GM12892 (cell line): ENCODE measurements around the gene CLSTN1.

Source experiments
- POLR2A ChIP-seq: IDR thresholded peaks from 2 replicates; pipeline ENCODE4 v1.6.1; 2011; ENCODE audit warnings: low read depth, low read length, control low read depth
- POLR2AphosphoS5 ChIP-seq: IDR thresholded peaks from 2 replicates; pipeline ENCODE4 v1.6.1; 2011; ENCODE audit warnings: low read depth, low read length, control low read depth

DNA sequence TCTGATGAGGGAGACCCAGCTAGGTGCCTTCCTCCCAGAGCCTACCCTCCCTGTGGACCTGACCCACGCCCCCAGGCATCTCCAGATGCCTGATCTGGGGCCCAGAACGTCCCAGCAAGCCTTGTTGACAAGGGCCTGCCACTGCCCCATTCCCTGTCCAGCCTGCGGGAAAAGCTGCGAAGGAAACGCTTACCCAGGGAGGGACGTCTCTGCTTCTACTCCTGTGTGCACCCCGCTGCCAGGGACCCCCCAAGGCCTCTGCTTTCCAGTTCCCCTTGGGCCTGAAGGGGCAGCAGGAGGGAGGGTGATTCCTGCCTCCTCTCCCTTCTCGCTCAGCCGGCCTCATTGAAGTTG, 11.6 kb upstream of the CLSTN1 start:
- no peak for TF ChIP-seq POLR2A
- no peak for TF ChIP-seq POLR2AphosphoS5
